Parathyroid adenoma (tissue), 2 donors: ENCODE measurements around the gene PHF12.

Source experiments
- H2AFZ ChIP-seq: fragments of 300-600 bp; sonication (generic); one replicate; pipeline ENCODE4 v1.7.0; 2017; ENCODE audit warnings: antibody characterized with exemption, mild to moderate bottlenecking
- H3K27ac ChIP-seq: fragments of 300-600 bp; sonication (generic); one replicate; pipeline ENCODE4 v1.7.0; 2017
- H3K27me3 ChIP-seq: fragments of 300-600 bp; sonication (generic); one replicate; pipeline ENCODE4 v1.7.0; 2017; ENCODE audit warnings: low read length; ENCODE audit not compliant: control insufficient read depth, insufficient read depth
- H3K36me3 ChIP-seq: fragments of 300-600 bp; sonication (generic); one replicate; pipeline ENCODE4 v1.7.0; 2017; ENCODE audit warnings: low read length; ENCODE audit not compliant: control insufficient read depth, insufficient read depth
- H3K4me1 ChIP-seq: fragments of 300-600 bp; sonication (generic); one replicate; pipeline ENCODE4 v1.7.0; 2017; ENCODE audit warnings: control low read depth
- H3K4me2 ChIP-seq: fragments of 300-600 bp; sonication (generic); one replicate; pipeline ENCODE4 v1.7.0; 2017; ENCODE audit warnings: low read length
- H3K4me3 ChIP-seq: fragments of 300-600 bp; sonication (generic); one replicate; pipeline ENCODE4 v1.7.0; 2017; ENCODE audit warnings: low read depth, low read length
- H3K79me2 ChIP-seq: fragments of 300-600 bp; sonication (generic); one replicate; pipeline ENCODE4 v1.7.0; 2017; ENCODE audit warnings: control low read depth
- H3K9ac ChIP-seq: fragments of 300-600 bp; sonication (generic); one replicate; pipeline ENCODE4 v1.7.0; 2017; ENCODE audit warnings: mild to moderate bottlenecking
- H3K9me3 ChIP-seq: fragments of 300-600 bp; sonication (generic); one replicate; pipeline ENCODE4 v1.7.0; 2017; ENCODE audit warnings: low read length; ENCODE audit not compliant: control insufficient read depth
- CTCF ChIP-seq: fragments of 300-600 bp; sonication (generic); IDR thresholded peaks from one replicate; pipeline ENCODE4 v1.7.0; 2017; ENCODE audit warnings: antibody characterized with exemption, mild to moderate bottlenecking
- donor health status: primary hyperparathyroidism.

PHF12 gene

GRCh38 chr17:28957277-28957991, 6.1 kb upstream of the PHF12 start:
- Histone ChIP-seq H3K4me3 (no peak overlapping the region), H3K9me3 (no peaks in the 10 kb centered on the region), H3K27ac (no peak overlapping the region), H3K36me3 (no peaks in the 10 kb centered on the region), H2AFZ (no peak overlapping the region), H3K79me2 (no peaks in the 10 kb centered on the region), H3K27me3 (no peaks in the 10 kb centered on the region), H3K9ac (no peak overlapping the region), H3K4me2 (no peak overlapping the region), H3K4me1 (peaks cover 10% of the 10 kb centered on the region)
- TF ChIP-seq CTCF = no peak

- Histone ChIP-seq H3K27me3 (no peaks in the 10 kb centered on the region), H3K4me1 (peaks cover 10% of the 10 kb centered on the region), H3K9me3 (no peaks in the 10 kb centered on the region), H3K79me2 (no peaks in the 10 kb centered on the region), H3K4me2 (no peak overlapping the region), H2AFZ (no peak overlapping the region), H3K4me3 (no peak overlapping the region), H3K27ac (no peak overlapping the region), H3K36me3 (no peaks in the 10 kb centered on the region), H3K9ac (no peak overlapping the region)
- TF ChIP-seq CTCF = no peak
These were observed 5.5 kb upstream of the PHF12 start for GRCh38 chr17:28956861-28957260.

- H3K4me3 ChIP-seq = no peak overlapping the region
- no peaks in the 10 kb centered on the region for H3K9me3 ChIP-seq
- no peak overlapping the region for H3K9ac ChIP-seq
- no peak overlapping the region for H2AFZ ChIP-seq
- H3K4me2 ChIP-seq = no peak overlapping the region
- no peak for TF ChIP-seq CTCF
- peaks cover 10% of the 10 kb centered on the region for H3K4me1 ChIP-seq
- H3K79me2 ChIP-seq = no peaks in the 10 kb centered on the region
- no peaks in the 10 kb centered on the region for H3K36me3 ChIP-seq
- H3K27me3 ChIP-seq = no peaks in the 10 kb centered on the region
- H3K27ac ChIP-seq = no peak overlapping the region
These were observed 4.8 kb upstream of the PHF12 start for GRCh38 chr17:28956112-28956511.

DNA sequence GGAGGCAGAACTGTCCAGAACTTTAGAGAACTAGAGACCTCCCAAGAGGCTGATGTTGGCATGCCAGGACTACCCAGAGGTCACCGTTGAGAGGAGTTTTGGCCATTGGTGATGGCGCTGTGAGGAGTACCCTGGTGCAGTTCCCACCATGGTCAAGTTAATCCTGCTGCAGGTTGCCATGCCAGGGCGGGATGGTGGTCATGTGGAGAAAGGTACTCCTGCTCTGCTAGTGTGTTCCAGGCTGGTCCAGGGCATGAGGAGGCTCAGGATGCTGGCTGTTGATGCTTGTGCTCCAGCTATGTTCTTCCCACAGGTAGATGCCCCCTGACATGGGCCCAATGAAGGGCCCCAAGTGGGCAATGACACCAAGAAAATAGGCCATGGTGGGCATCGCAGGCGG, 4.1 kb upstream of the PHF12 start:
- Histone ChIP-seq H3K79me2 (no peaks in the 10 kb centered on the region), H3K9ac (no peak overlapping the region), H3K4me2 (no peak overlapping the region), H3K4me3 (no peak overlapping the region), H3K36me3 (no peaks in the 10 kb centered on the region), H2AFZ (no peak overlapping the region), H3K27ac (no peak overlapping the region), H3K27me3 (no peaks in the 10 kb centered on the region), H3K4me1 (peaks cover 10% of the 10 kb centered on the region), H3K9me3 (no peaks in the 10 kb centered on the region)
- no peak for TF ChIP-seq CTCF

DNA sequence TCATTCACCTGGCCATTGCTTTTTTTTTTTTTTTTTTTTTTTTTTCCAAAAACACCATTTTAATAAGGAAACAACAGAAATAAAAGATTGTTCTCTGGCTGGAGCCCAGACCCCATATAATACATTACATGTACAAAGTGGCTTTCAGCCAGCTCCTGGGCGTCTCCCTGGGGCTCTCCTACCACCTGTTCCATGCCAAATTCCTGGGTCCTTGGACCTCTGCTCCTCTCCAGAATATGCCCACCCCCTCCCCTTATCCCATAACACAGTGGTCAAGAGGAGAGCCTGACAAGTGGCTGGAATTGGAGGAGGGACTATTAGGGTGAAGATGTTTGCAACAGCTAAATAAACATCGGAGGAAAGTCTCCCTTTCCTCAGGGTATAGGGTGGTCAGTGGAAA, 3.6 kb upstream of the PHF12 start:
- H3K79me2 ChIP-seq = no peaks in the 10 kb centered on the region
- no peaks in the 10 kb centered on the region for H3K36me3 ChIP-seq
- H2AFZ ChIP-seq = no peak overlapping the region
- H3K9me3 ChIP-seq = no peaks in the 10 kb centered on the region
- no peak overlapping the region for H3K9ac ChIP-seq
- no peak overlapping the region for H3K4me3 ChIP-seq
- H3K4me1 ChIP-seq = peaks cover 10% of the 10 kb centered on the region
- H3K4me2 ChIP-seq = no peak overlapping the region
- no peak for TF ChIP-seq CTCF
- no peak overlapping the region for H3K27ac ChIP-seq
- no peaks in the 10 kb centered on the region for H3K27me3 ChIP-seq
